Frontal cortex (tissue), 4 donors: ENCODE data around the gene TOM1. TPM values are rescaled to one million over a fixed set of nuclear protein-coding genes. Genes with fewer than 3 reads are reported as not detected.

Experiments
- DNase-seq, 2 donors: peaks; one replicate each; pipeline ENCODE4 v3.0.0; 2012; ENCODE audit warnings: low spot score in 2 of 2
- FAIRE-seq: peaks from 2 replicates; lab custom pipeline; 2012; peaks lifted over from hg19 to GRCh38; lab: Jason Lieb, UNC
- total RNA-seq: library from RNA; depleted of rRNA; stranded (reverse); fragments of >200 nt; gene quantifications from one replicate; pipeline ENCODE4 v1.2.3, GENCODE V29; 2014
- donor health status: control.
- donor health status: control.
- donor health status: control.

Gene TOM1
- total RNA-seq, 1 donor from 2014 or later, result 6.9 TPM

- FAIRE-seq (no peak), DNase-seq (no peak)
Observed at GRCh38 chr22:35319244-35319985, 19.7 kb downstream of the TOM1 start.

DNA sequence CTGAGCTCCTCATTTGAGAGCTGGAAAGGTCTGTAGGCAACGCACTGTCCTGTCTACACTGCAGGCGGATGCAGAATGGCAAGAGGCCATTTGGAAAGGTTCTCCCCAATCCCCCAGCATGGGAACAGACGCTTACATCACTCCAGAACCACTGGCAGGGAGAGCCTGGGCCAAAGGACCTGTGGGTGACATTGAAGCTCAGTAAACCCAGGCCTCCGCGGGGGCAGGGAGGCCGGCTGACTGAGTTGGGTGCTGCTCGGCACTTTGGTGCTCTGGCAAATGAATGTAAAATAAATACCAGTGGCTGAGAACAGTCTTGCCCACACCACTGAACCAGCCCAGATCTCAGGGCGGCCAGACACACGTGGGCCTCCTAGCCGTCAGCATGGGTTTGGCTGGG lies 22.4 kb downstream of the TOM1 start:
- no peak for FAIRE-seq
- no peak for DNase-seq

DNA sequence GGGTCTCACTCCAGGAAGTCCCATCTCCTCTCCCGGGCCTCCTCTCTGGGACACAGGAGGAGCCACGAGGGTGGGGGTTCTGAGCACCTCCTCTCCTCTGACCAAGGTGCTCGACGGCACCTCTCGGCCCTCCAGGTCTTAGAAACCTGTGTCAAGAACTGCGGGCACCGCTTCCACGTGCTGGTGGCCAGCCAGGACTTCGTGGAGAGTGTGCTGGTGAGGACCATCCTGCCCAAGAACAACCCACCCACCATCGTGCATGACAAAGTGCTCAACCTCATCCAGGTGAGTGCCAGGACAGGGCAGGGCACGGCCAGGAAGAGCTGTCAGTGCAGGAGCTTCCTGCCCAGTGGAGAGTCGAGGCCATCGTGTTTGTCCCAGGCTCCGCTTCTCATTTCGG lies 23.2 kb downstream of the TOM1 start:
- no peak for FAIRE-seq

GRCh38 chr22:35323305-35323704 lies 23.6 kb downstream of the TOM1 start:
- FAIRE-seq (no peak), DNase-seq (no peak)

More for the DNA sequence above, 23.2 kb downstream of the TOM1 start:
- DNase-seq, result no peak

DNA sequence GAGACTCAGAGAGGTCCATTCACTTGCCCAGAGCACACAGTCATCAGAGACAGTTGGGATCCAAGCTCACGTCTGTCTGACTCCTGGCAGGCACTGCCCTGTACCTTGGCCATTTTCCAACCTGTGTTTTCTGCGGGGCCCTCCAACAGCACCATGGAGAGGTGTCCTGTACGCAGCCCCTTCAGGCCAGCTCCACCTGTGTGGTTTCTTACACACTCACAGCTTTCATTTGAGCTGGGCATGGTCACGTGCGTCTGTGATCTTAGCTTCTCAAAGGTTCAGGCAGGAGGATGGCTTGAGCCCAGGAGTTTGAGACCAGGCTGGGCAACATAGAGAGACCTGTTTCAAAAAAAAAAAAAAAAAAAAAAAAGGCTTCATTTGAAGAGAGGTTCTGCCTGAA lies 24.4 kb downstream of the TOM1 start:
- FAIRE-seq (no peak), DNase-seq (no peak)

DNA sequence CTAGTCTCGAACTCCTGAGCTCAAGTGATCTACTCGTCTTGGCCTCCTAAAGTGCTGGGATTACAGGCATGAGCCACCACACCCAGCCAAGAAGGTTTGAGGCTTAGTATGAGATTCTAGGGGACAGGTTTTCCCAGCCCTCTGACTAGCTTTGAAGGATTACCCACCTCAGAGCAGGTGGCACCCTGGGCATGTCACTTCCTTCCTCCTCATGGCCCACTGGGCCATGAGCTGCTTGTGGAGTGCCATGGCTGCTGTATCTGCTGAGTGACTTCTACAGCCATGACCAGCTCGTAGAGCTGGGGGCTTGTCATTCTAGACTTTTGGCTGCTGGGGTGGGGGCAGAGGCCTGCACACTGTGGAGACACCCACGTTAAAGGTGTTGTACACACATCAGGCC lies 25.1 kb downstream of the TOM1 start:
- no peak for FAIRE-seq
- no peak for DNase-seq

DNA sequence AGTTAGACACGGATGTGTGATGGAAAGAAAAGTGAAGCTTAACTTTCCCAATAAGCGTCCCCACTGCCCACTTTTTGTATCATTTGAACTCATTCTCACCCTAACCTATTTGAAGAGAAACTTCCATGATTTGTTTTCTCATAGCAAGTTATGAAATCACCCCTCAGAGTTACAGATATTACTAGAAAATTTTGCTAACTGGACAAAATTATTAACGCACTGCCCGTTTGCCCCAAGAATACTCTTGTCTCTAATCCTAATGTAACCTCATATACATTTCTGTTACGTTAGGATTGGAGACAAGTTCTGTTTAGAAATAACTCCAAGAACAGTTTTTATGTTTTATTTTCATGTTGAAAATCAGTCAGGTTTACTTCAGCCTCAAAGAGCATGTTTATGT lies 25.5 kb downstream of the TOM1 start:
- FAIRE-seq (no peak), DNase-seq (no peak)

GRCh38 chr22:35326854-35327562 lies 27.3 kb downstream of the TOM1 start:
- no peak for DNase-seq
- FAIRE-seq, result no peak

DNA sequence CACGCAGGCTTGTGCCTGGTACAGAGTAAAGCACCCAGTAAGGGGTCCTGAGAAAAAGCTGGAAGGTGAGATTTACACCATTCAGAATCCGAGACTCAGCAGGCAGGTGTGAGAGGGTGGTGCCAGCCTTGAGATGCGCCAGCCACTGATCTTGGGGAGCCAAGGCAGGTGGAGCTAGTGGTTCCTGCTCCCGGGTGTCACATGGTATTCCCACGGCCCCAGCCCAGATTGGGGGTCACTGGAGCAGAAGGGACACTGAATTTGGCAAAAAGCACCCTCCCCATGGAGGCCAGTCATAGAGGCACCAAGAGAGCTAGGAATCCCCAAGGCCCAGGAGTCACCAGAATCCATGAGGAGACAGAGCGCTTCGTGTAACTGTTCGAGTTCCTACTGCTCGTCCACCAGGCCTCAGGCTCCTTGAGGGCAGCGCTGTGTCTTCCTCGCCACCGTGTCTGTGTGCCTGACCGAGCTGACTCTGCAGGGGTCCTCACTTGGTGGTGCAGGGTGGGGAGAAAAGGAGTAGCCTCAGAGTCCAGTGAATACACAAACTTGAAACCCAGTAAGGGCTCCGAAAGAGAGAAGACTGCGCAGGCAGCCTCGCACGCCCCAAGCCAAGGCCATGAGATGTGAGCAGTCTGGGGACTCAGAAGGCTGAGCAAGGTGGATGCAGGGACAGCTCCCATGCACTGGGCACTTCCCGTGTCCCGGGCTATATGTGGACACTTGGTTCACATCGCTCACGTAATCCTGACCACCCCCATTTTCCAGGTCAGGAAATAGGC lies 28.2 kb downstream of the TOM1 start:
- FAIRE-seq, result no peak
- DNase-seq, result no peak

DNA sequence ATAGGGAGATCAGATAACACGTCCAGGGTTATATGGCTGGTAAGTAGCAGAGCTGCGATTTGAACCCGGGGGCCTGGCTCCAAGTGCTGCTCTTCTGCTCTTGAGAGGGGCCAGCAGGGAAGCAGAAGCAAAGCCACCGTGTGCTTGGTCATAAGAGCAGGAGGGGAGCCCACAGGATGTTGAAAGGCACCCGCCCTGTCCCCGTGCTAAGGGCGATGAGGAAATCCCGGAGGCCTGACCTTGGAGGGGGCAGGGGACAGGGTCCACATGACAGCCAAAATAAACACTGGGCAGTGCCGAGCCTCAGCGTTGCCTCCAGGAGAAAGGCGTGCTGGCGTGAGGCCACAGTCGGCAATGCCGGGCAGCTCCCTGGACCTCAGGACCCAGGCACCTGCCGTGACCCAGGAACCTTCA lies 28.8 kb downstream of the TOM1 start:
- no peak for FAIRE-seq

DNA sequence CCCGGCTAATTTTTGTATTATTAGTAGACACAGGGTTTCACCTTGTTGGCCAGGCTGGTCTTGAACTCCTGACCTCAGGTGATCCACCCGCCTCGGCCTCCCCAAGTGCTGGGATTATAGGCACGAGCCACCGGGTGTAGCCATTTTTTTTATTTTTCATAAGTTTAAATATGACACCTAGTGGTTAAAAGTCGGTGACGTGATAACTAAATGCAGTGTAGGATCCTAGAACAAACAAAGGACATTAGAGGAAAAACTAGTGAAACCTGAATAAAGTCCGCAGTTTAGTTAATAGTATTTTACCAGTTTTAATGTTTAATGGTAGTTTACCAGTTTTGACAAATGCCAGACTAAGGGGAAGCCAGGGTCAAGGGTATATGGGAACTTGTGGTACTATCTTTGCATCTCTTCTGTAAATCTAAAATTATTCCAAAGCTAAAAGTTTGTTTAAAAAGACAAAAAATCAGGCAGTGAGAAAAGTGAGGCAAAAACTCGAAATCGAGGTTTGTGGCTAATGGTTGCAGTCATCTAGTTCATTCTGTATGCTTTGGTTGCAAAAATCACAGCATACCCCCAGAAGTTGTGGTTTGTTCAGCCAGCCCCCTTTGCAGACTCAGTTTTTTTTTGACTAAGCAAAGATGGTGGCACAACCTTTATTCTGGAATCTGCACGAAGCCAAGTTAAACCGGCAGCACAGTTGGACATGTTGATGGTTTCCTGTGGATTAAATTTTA lies 29.6 kb downstream of the TOM1 start:
- no peak for DNase-seq
- FAIRE-seq, result no peak

More for the DNA sequence above, 28.8 kb downstream of the TOM1 start:
- no peak for DNase-seq

- no peak for DNase-seq
- FAIRE-seq, result no peak
Observed at GRCh38 chr22:35330258-35330861, 30.7 kb downstream of the TOM1 start.

GRCh38 chr22:35332278-35332677 lies 32.6 kb downstream of the TOM1 start:
- DNase-seq, result no peak
- no peak for FAIRE-seq

- FAIRE-seq, result no peak
- DNase-seq, result no peak
Observed at GRCh38 chr22:35333220-35333619, 33.5 kb downstream of the TOM1 start.

GRCh38 chr22:35334004-35334403 lies 34.3 kb downstream of the TOM1 start:
- DNase-seq, result no peak
- FAIRE-seq, result no peak

DNA sequence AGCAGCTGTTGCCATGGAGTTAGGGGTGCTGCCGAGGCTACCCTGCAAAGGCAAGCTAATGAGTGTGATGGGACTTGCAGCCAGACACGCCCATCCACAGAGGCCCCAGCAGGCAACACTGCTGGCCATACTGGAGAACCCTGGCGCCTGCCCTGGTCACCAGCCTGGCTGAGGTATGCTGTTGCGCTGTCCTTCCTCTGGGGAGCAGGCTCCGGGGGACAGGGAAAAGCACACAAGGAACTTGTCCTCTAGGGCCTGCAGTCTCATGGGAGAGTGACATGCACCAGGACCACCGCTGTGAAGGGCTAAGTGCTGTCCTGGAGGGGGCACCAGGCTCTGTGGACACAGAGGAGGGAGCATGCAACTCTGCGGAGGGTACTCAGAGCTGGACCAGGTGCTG lies 35.8 kb downstream of the TOM1 start:
- FAIRE-seq (no peak), DNase-seq (no peak)

DNA sequence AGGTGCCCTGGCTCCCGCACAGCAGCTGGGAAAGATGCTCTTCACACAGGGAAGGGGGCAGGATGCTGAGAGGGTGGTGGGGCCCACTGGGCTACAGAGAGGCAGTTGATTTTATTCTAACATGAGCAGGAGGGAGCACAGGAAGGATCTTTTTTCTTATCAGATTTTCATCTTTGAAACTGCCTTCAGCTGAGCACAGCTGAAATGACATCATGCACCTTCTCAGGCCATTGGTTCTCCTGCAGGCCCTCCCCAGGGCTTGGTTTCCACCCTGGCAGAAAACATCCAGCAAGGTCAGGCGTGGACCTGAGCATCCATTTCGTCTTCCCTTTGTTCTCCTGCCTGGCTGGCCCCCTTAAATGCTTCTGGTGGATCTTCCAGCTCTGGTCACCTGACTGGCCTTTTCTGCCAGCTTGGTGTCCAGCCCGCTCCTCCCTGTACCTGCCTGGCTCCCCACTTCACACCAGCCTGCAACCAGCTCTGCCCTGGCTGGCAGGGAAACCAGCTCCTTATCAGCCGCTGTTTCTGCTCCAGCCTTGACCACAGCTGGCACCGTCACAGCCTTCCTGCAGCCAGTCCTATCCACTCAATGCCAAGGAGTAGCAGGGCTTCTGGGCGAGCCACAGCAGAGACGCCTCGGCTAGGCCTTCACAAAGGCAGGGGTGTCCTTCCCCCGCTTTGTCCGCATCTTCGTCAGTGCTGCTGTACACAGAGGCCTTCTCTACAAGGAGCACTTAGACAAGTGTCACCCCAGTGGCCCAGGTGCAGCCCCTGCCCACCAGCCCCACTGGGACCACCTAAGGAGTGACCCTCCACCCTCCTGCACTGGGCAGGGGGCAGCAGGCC lies 36.5 kb downstream of the TOM1 start:
- FAIRE-seq (no peak), DNase-seq (no peak)

- FAIRE-seq (no peak), DNase-seq (no peak)
Observed at GRCh38 chr22:35337932-35338331, 38.2 kb downstream of the TOM1 start.
